ENCODE measurements around the gene NCAPH2.

GRCh38 chr22:50475652-50476002, 32.4 kb upstream of the NCAPH2 start:
- no peak for TF ChIP-seq CTCF (IDR thresholded peaks at IDR 0.05)
- no peak for TF ChIP-seq POLR2AphosphoS5 (IDR thresholded peaks at IDR 0.05)
